ENCODE data around the gene TDRD15. TPM values are rescaled to one million over a fixed set of nuclear protein-coding genes. Genes with fewer than 3 reads are reported as not detected.

Gene TDRD15
- polyA plus RNA-seq, 1 of the 3 experiments (the other 2 are of a cell fraction): not detected

- Histone ChIP-seq H3F3A (replicated peaks; ENCODE audit: insufficient read depth) (no peaks in the 10 kb centered on the region), H3K9ac (no peak overlapping the region), H3K9me2 (no peaks in the 10 kb centered on the region), H3K4me1 (ENCODE audit: control insufficient read depth in 1 of 2, insufficient read depth in 2 of 2, low read depth in 1 of 2, low read length in 1 of 2) (no peaks in the 10 kb centered on the region), H3K4me2 (no peak overlapping the region), H3K79me2 (ENCODE audit: insufficient read depth) (no peaks in the 10 kb centered on the region), H4K20me1 (ENCODE audit: insufficient read depth) (no peaks in the 10 kb centered on the region), H3K9me3 (no peaks in the 10 kb centered on the region), H3K27ac (ENCODE audit: low read depth in 2 of 2, low read length in 1 of 2) (no peak overlapping the region), H3K4me3 (ENCODE audit: low read depth in 2 of 2, low read length in 1 of 2) (no peak overlapping the region), H2AFZ (ENCODE audit: low read depth) (no peak overlapping the region), H3K27me3 (ENCODE audit: insufficient read depth) (no peaks in the 10 kb centered on the region), H3K36me3 (replicated peaks in 1 of 2; ENCODE audit: control insufficient read depth in 1 of 2, insufficient read depth in 2 of 2, low read length in 1 of 2) (no peaks in the 10 kb centered on the region)
- WGBS (ENCODE audit: low lambda C conversion rate): 32% methylated on average over 5 of the region's 5 CpGs
- no peak for TF ChIP-seq EZH2phosphoT487 (IDR thresholded peaks at IDR 0.05; ENCODE audit: borderline replicate concordance, low read depth)
- TF ChIP-seq, protein P1, sequence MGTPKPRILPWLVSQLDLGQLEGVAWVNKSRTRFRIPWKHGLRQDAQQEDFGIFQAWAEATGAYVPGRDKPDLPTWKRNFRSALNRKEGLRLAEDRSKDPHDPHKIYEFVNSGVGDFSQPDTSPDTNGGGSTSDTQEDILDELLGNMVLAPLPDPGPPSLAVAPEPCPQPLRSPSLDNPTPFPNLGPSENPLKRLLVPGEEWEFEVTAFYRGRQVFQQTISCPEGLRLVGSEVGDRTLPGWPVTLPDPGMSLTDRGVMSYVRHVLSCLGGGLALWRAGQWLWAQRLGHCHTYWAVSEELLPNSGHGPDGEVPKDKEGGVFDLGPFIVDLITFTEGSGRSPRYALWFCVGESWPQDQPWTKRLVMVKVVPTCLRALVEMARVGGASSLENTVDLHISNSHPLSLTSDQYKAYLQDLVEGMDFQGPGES (IDR thresholded peaks at IDR 0.05; ENCODE audit: low read depth, low read length): no peak
- TF ChIP-seq NRF1 (IDR thresholded peaks at IDR 0.05; ENCODE audit: low read depth, low read length): no peak
- TF ChIP-seq FOXM1 (IDR thresholded peaks at IDR 0.05; ENCODE audit: low read depth): no peak
- no peak for TF ChIP-seq FOXJ3 (CRISPR knock-in tag; IDR thresholded peaks at IDR 0.05)
- no peak for TF ChIP-seq CTCF (IDR thresholded peaks at IDR 0.05)
- TF ChIP-seq, protein P2, sequence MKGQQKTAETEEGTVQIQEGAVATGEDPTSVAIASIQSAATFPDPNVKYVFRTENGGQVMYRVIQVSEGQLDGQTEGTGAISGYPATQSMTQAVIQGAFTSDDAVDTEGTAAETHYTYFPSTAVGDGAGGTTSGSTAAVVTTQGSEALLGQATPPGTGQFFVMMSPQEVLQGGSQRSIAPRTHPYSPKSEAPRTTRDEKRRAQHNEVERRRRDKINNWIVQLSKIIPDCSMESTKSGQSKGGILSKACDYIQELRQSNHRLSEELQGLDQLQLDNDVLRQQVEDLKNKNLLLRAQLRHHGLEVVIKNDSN (IDR thresholded peaks at IDR 0.05; ENCODE audit: borderline replicate concordance, low read depth): no peak
- TF ChIP-seq MXI1 (IDR thresholded peaks at IDR 0.05; ENCODE audit: low read depth, low read length): no peak
- no peak for TF ChIP-seq RFX5 (IDR thresholded peaks at IDR 0.05; ENCODE audit: low read length)
- no peak for TF ChIP-seq SIN3A (IDR thresholded peaks at IDR 0.05; ENCODE audit: borderline replicate concordance, low read depth, low read length)
- TF ChIP-seq RAD21 (IDR thresholded peaks at IDR 0.05; ENCODE audit: low read length): no peak
- TF ChIP-seq SMC3 (IDR thresholded peaks at IDR 0.05; ENCODE audit: low read depth, low read length): no peak
- no peak for TF ChIP-seq NFIC (IDR thresholded peaks at IDR 0.05; ENCODE audit: borderline replicate concordance)
- TF ChIP-seq, protein P3, sequence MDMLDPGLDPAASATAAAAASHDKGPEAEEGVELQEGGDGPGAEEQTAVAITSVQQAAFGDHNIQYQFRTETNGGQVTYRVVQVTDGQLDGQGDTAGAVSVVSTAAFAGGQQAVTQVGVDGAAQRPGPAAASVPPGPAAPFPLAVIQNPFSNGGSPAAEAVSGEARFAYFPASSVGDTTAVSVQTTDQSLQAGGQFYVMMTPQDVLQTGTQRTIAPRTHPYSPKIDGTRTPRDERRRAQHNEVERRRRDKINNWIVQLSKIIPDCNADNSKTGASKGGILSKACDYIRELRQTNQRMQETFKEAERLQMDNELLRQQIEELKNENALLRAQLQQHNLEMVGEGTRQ (IDR thresholded peaks at IDR 0.05; ENCODE audit: borderline replicate concordance, low read depth, low read length): no peak
- TF ChIP-seq MEF2A (IDR thresholded peaks at IDR 0.05; ENCODE audit: borderline replicate concordance, low read depth): no peak
- no peak for TF ChIP-seq TAF1 (IDR thresholded peaks at IDR 0.05; ENCODE audit: borderline replicate concordance, low read depth, low read length)
- TF ChIP-seq EP300 (IDR thresholded peaks at IDR 0.05; ENCODE audit: borderline replicate concordance in 1 of 2, low read depth in 1 of 2, low read length in 1 of 2): no peak
- TF ChIP-seq FOSL2 (IDR thresholded peaks at IDR 0.05; ENCODE audit: borderline replicate concordance, low read depth): no peak
- ChIA-PET POLR2A (no interaction called here), CTCF (interaction anchor here (0.6 to 2.9 kb wide), 3 partner anchors 14 to 137 kb away, joined by 3 to 14 read pairs (median 3); no protein-coding TSS in a partner anchor)
- no peak for DNase-seq
These were observed 8.1 kb downstream of the TDRD15 start for GRCh38 chr2:21131861-21132260.

Measured in SK-N-SH (cell line).